Bronchus fibroblast of lung (primary cell): ENCODE measurements around the gene HLA-A. TPM values are rescaled to one million over a fixed set of nuclear protein-coding genes. Genes with fewer than 3 reads are reported as not detected.

Source experiments
- total RNA-seq: library from RNA; depleted of rRNA; stranded (reverse); fragments of >200 nt; gene quantifications from 2 replicates; pipeline ENCODE4 v1.2.3, GENCODE V29; 2015

The HLA-A gene
- total RNA-seq, result 133 and 140 TPM in 2 replicates

GRCh38 chr6:29942275-29943052, at the start of gene HLA-A:
Gene HLA-A, plus strand, starts transcription at chr6:29942532. Its CDS starts 22 bp downstream, at chr6:29942554.

Other genes with a start within 250 kb of the HLA-A start
- not detected in 2 replicates for gene HLA-F, start 219.1 kb upstream of the HLA-A start, total RNA-seq
- not detected in 2 replicates for gene HLA-G, start 114.7 kb upstream of the HLA-A start, total RNA-seq
- 30.8 and 33.3 TPM in 2 replicates for gene POLR1H, start 118.7 kb downstream of the HLA-A start, total RNA-seq
- gene PPP1R11, start 124.7 kb downstream of the HLA-A start, total RNA-seq, result 36.4 and 40.7 TPM in 2 replicates
- gene RNF39, start 133.2 kb downstream of the HLA-A start, total RNA-seq, result not detected in 2 replicates
- not detected in 2 replicates for gene TRIM31, start 170.6 kb downstream of the HLA-A start, total RNA-seq
- not detected in 2 replicates for gene TRIM40, start 193.6 kb downstream of the HLA-A start, total RNA-seq
- not detected in 2 replicates for gene TRIM10, start 218.7 kb downstream of the HLA-A start, total RNA-seq
- gene TRIM15, start 221.0 kb downstream of the HLA-A start, total RNA-seq, result not detected in 2 replicates